GM18861 (cell line): Measurements from ENCODE around the gene RTF2.
"Not testable (repeated sequence)": the region's sequence is repeated elsewhere in the genome, so short reads cannot be mapped to it uniquely, and the experiment has no call there.

Experiments
- ATAC-seq: cut with Tn5 transposase; IDR thresholded peaks from one replicate; pipeline ENCODE4 v1.9.1; 2021; ENCODE audit not compliant: unreplicated experiment

The RTF2 gene

GRCh38 chr20:56537997-56538396 lies 69.6 kb downstream of the RTF2 start:
- ATAC-seq = no peak

DNA sequence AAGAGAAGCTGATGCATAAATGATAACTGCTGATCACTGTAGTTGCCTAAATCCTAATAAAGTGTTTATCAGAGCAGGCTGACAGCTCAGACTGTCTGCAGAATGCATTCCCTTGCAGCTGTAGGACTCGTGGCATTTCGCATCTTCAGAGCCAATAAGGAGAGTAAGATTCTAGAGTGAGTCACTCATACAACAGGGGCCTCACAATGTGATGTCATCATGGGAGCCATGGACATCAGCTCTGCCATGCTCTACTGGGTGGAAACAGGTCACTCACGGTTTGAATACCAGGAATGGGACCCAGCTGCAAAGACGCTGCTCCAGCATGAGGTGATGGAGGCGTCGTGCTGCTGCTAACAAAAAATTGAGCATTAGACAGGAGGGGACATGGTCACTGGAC lies 72.0 kb downstream of the RTF2 start:
- no peak for ATAC-seq

GRCh38 chr20:56542489-56543030 lies 74.1 kb downstream of the RTF2 start:
- no peak for ATAC-seq

GRCh38 chr20:56551571-56551970 lies 83.1 kb downstream of the RTF2 start:
- ATAC-seq = no peak

- ATAC-seq = peak; percentile 56
Measured at GRCh38 chr20:56552911-56553629, 84.6 kb downstream of the RTF2 start.

DNA sequence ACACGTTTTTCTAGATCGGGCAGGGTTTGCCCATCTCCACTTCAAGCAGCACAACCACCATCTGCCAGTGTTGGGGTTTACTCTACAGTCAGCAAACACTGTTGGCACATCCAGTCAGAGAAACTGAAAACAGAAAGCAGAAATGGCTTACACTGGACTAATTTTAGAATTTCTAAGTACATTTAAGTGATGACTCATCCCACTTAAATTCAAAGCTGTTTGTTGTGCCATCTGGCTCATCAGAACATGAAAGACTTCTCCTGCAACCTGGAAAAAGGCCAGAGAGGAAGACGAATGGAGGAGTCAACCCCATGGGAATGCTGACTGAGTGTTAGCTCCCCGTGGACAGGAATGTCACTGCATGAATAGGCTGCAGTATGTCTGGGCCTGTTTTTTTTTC lies 86.4 kb downstream of the RTF2 start:
- peak; percentile 91 for ATAC-seq

DNA sequence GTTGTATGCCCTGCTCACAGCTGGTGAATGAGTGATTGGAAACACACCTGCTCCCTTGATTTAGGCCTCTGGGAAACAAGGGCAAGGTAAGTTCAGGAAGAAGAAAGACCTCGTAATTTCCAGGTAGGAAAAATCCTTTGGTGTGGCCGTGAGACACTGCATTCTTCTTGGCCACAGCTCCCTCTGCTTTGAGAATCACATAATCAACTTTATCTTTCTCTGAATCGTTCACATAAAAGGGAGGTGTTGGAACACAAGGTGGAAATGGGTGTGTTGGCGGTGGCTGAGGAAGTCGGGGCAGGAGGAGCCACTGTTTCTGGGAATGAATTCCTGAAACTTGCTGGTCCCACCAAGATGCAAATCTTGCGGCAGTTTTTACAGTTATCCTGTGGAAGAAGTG lies 90.5 kb downstream of the RTF2 start:
- no peak for ATAC-seq

GRCh38 chr20:56564526-56564925 lies 96.1 kb downstream of the RTF2 start:
- ATAC-seq = not testable (repeated sequence)

DNA sequence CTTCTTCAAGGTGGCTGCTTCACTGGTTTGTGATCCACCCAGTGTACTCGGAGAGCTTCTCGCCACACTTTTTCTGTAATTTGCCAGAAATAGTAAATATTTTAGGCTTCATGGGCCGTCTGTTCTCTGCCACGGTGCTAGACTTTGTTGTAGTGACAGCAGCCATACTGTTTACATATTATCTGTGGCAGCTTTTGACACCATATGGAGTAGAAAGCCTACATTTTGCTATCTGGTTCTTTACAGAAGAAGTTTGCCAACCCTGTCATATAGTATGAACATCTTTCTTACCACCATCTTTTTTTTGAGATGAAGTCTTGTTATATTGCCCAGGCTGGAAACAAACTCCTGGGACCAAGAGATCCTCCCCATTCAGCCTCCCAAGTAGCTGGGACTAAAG lies 97.1 kb downstream of the RTF2 start:
- no peak for ATAC-seq

- ATAC-seq = no peak
Measured at GRCh38 chr20:56566621-56567020, 98.2 kb downstream of the RTF2 start.
